GM19099 (cell line): ENCODE results near the gene RFLNA.

Source experiments
- POLR2A ChIP-seq: IDR thresholded peaks from 3 replicates; pipeline ENCODE4 v1.6.1; 2011; ENCODE audit warnings: low read depth; ENCODE audit not compliant: insufficient read length; ENCODE audit errors: extremely low read depth

Gene RFLNA

GRCh38 chr12:124321040-124321481 lies 26.2 kb downstream of the RFLNA start:
- no peak for TF ChIP-seq POLR2A

DNA sequence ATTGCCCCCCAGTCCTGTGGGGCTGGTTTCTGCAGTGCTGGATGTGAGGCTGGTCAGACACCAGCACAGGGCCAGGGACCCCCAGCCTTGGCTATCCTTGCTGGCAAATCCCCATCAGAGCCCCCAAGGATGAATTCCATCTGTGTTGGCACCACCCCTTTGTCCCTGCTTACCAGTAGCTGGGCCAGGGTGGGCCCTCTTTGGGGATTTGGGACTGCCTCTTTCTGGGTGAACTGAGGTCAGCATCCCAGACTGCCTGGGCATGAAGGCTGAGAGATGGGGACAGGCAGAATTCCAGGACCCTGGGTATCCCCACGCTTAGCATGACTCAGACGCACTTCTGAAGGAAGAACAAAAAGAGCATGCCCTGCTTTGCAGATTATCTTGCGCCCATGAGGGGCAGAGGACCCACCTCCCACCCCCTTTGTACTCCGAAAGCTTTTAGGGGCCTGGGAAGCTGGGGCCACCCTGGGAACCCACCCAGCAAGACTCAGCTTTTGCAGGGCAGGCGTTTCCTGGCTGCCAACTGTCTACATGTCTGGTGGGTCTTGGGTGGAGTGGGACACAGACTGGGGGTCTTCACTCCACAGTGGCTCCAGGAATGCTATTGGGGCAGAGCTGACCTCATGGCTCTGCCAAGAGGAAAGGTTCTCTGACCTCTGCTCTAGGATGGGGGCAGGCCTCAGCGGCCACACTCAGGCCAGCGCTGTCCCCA lies 26.8 kb downstream of the RFLNA start:
- TF ChIP-seq POLR2A: no peak

DNA sequence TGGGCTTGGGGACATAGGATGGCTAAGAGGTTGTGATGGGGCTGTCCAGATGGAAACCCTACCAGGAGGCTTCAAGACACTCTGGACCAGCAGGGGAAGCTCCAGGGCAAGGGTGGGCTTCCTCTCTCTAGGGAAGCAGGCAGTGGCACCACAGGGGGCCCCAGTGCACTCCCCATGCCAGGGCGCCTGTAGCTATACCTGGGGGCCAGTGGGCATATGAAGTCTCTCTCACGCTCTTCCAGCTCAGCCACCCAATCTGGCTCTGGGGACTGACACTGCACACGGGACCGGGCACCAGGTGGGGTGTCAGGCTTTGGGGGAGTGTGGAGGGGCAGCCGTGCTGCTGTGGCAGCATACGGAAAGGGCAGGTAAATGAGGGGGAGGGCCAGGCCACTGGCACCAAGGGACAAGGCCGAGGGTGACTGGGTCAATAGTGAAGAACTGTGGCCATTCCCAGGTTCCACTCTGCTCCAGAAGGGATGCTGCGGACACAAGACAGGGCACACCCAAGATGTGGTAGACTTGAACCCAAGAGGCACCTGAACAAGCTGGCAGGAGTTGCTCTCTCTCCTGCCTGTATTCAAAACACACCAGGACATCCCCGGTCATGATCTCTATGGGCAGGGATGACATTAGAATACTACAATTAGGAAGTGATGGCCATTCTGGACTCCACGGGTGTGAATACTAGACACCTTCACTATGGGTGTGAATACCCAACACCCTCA lies 27.5 kb downstream of the RFLNA start:
- TF ChIP-seq POLR2A: peak; percentile 13

DNA sequence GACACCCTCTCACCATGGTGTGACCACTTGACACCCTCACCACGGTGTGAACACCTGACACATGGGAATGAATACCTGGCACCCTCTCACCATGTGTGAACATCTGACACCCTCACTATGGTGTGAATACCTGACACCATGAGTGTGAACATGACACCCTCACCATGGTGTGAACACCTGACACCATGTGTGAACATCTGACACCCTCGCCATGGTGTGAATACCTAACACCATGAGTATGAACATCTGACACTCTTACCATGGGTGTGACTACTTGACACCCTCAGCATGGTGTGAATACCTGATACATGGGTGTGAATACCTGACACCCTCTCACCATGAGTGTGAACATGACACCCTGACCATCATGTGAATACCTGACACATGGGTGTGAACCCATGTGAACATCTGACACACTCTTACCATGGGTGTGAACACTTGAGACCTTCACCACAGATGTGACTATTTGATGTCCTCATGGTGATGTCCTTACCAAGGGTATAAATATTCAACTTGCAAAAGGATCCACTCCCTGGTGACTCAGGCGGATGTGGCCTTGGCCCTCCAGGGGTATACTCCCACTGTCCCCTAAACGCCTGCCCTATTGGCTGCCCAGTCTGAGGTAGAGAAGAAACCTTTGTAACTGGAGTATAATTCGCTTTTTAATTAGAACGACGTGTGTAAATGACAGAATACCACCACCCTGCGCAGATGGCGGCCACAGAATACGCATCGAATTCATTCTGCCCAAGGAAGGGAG lies 29.1 kb downstream of the RFLNA start:
- TF ChIP-seq POLR2A: no peak

- no peak for TF ChIP-seq POLR2A
Observed at GRCh38 chr12:124324803-124325705, 30.2 kb downstream of the RFLNA start.

- TF ChIP-seq POLR2A: no peak
Observed at GRCh38 chr12:124326104-124326503, 31.2 kb downstream of the RFLNA start.

DNA sequence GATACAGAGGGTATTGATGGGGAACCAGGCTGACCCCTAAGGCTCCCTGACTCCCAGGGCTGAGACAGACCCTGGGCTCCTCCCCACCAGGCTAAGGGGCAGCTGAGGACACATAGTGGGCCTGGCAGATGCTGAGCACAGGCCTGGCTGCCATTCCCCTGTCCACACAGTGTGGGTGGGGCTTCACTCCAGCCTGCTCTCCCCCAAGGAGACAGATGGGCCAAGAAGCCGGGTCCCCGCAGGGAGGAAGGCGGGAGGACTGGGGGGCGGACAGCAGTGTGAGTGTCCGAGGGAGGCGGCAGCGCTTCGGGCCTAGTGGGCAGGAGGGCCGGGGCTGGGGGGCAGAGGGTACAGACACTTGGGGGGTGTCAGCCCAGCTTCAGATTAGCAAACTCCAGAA lies 32.0 kb downstream of the RFLNA start:
- TF ChIP-seq POLR2A: no peak

DNA sequence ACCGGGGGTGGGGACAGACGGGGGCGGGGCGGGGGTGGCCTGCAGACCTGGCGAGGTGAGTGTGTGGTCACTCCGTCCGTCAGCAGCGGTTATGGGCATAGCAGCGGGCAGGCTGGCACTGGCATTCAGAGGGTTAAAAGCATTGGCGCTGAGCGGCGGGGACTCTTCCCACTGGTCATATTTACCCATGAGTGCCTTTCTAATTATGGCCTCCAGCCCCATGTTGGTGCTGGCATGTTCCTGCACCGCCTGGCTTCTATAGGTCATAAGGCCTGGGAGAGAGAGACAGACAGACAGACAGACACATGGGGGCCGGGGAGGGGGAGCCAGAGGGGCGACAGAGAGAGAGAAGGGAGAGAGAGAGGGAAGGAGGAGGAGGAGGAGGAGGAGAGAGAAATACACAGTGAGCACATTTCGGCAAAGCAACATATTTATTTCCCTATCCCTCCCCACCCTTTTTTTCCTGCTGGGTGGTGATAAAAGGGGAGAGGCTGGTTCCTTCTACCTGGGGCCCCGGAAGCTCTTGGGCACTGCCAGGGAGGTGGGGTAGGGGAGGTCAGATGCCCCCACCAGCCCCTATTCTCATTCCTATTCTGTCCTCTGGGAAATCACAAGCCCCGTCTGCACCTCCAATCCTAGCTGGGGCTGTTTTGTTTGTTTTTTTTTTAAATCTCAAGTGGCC lies 32.6 kb downstream of the RFLNA start:
- no peak for TF ChIP-seq POLR2A

- TF ChIP-seq POLR2A: no peak
Observed at GRCh38 chr12:124328116-124328515, 33.2 kb downstream of the RFLNA start.

DNA sequence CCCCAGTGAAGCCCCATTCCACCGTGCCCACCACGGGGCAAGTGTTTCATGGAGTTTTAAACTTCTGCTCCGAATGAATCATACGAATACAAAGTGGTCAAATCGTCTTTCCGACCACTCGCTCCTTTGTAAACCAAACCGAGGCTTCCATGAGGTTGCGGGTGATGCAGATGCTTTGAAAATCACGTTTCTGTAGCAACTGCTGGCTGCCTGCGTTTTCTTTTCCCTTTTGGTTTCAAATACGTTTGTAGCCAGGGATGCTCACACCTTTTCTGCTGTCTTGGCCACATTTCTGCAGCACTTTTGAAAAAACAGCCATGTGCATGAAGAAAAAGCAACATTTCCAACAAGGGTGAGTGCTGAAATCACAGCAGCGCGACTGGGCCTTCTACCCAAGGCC lies 33.7 kb downstream of the RFLNA start:
- TF ChIP-seq POLR2A: no peak

DNA sequence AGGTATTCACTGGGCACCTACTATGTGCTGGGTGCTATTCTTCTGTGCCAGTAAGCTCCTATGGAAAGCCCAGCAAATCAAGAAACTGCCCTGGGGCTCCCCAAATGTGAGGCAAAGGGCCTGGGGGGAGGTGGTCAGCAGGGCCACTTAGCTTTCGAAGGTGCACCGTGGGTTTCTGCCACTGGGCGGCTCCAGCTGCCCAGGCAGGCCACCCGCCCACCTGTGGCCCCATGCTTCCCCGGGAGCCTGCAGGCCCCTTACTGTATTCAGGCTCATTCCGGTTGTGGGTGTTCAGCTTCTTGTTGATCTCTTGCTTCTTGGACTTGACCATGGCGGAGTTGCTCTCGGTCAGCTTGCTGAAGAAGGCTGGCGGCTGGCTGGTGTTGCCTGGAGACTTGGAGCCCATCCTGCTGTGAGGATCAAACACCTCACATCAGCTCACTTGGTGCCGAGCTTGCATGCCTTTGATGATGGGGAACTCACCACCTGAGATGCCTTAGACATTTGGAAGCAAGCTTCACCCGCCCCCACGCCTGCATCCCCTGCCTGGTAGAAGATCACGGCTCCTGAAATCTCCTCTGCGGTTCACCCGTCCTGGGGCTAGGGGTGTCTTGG lies 37.3 kb downstream of the RFLNA start:
- TF ChIP-seq POLR2A: no peak

GRCh38 chr12:124332900-124333299 lies 38.0 kb downstream of the RFLNA start:
- no peak for TF ChIP-seq POLR2A

DNA sequence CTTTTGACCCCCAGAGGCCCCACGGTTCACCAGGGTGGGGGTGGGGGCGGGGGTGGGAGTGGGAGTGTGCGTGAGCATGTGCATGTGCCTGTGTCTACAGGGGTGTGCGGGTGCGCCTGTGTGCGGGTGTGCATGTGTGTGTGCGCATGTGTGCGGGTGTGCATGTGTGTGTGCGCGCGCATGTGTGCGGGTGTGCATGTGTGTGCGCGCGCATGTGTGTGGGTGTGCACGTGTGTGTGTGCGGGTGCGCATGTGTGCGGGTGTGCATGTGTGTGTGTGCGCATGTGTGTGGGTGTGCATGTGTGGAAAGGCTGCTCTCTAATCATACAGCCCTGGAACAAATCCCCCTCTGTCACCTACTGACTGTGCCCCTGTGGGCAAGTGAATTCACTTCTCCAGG lies 38.8 kb downstream of the RFLNA start:
- no peak for TF ChIP-seq POLR2A

- TF ChIP-seq POLR2A: no peak
Observed at GRCh38 chr12:124334266-124334665, 39.4 kb downstream of the RFLNA start.
